Spleen (tissue), 11 donors: Measurements from ENCODE around the gene SIM2. TPM values are rescaled to one million over a fixed set of nuclear protein-coding genes. Genes with fewer than 3 reads are reported as not detected.

Experiments
- DNase-seq: peaks from one replicate; pipeline ENCODE4 v3.0.0-alpha.2; 2020
- H3K27ac ChIP-seq, 8 donors: fragments of 200-600 bp; sonication (generic) in 7 of 8; 1 replicate in 4 of 8; 2 replicates in 4 of 8; pipeline versions ENCODE4 v1.5.0 to v1.8.0; 2016 to 2021; ENCODE audit warnings: inconsistent platforms in 4 of 8, mild to moderate bottlenecking in 4 of 8, moderate library complexity in 1 of 8
- H3K27me3 ChIP-seq, 7 donors: fragments of 200-600 bp; sonication (generic) in 6 of 7; replicated peaks in 1 of 7; 1 replicate in 4 of 7; 2 replicates in 3 of 7; pipeline versions ENCODE4 v1.5.0 to v1.8.0; 2016 to 2021; ENCODE audit warnings: inconsistent platforms in 3 of 7, mild to moderate bottlenecking in 1 of 7
- H3K36me3 ChIP-seq, 6 donors: fragments of 200-600 bp; sonication (generic) in 5 of 6; 1 replicate in 4 of 6; 2 replicates in 2 of 6; pipeline versions ENCODE4 v1.5.0 to v1.8.0; 2016 to 2021; ENCODE audit warnings: inconsistent platforms in 2 of 6
- H3K4me1 ChIP-seq, 6 donors: fragments of 200-600 bp; sonication (generic) in 5 of 6; 1 replicate in 3 of 6; 2 replicates in 3 of 6; pipeline versions ENCODE4 v1.5.0 to v1.8.0; 2016 to 2021; ENCODE audit warnings: inconsistent platforms in 3 of 6
- H3K4me3 ChIP-seq, 8 donors: fragments of 200-600 bp; sonication (generic) in 7 of 8; 1 replicate in 4 of 8; 2 replicates in 4 of 8; pipeline versions ENCODE4 v1.5.0 to v1.8.0; 2016 to 2021; ENCODE audit warnings: inconsistent platforms in 4 of 8, mild to moderate bottlenecking in 4 of 8, moderate library complexity in 2 of 8
- H3K9me3 ChIP-seq, 8 donors: fragments of 200-600 bp; sonication (generic) in 7 of 8; 1 replicate in 4 of 8; 2 replicates in 4 of 8; pipeline versions ENCODE4 v1.5.0 to v1.8.0; 2016 to 2021; ENCODE audit warnings: inconsistent platforms in 4 of 8
- POLR2A ChIP-seq, 3 donors: fragments of 450-650 bp; IDR thresholded peaks; one replicate each; pipeline ENCODE4 v1.5.1; 2017; ENCODE audit warnings: antibody characterized with exemption in 3 of 3, mild to moderate bottlenecking in 1 of 3
- POLR2AphosphoS5 ChIP-seq, 3 donors: sonication (generic); formaldehyde crosslinking; IDR thresholded peaks; one replicate each; pipeline ENCODE4 v1.5.1; 2017; ENCODE audit warnings: antibody characterized with exemption in 3 of 3
- WGBS, 5 donors: extraction: QIAGEN DNeasy Blood & Tissue Kit in 3 of 5; methylation state at CpG; one replicate each; pipeline versions ENCODE4 v1.1.5 to v1.1.7; 2013 to 2018; 5-methylcytosine and 5-hydroxymethylcytosine counted together
- intact Hi-C: fragments of 100-400 bp; cut with DNase I; formaldehyde crosslinking; loops from one replicate; pipeline ENCODE4 v1.15.0; 2023; ENCODE audit warnings: low total_unique reads
- polyA plus RNA-seq, 3 donors: library from polyadenylated mRNA; stranded (reverse); fragments of 200-250 nt; gene quantifications; one replicate each; pipeline ENCODE4 v1.2.1, GENCODE V29; 2013
- total RNA-seq, 7 donors: library from RNA; depleted of rRNA in 3 of 7; stranded (reverse); fragments of >200 nt in 3 of 7; fragmentation: NEBNext Ultra II Directional in 4 of 7; extraction: Animal tissue kit (Norgen Biotek cat#: 25700) in 4 of 7; gene quantifications; one replicate each; pipeline versions ENCODE4 v1.1.0 to v1.2.1, GENCODE V29; 2016 to 2021
- TF ChIP-seq, protein P1 (sequence below), 11 experiments: fragments of 200-600 bp in 7 of 11; fragments of 450-650 bp in 4 of 11; sonication (generic) in 4 of 11; IDR thresholded peaks in 8 of 11; conservative IDR thresholded peaks in 3 of 11; 1 replicate in 7 of 11; 2 replicates in 4 of 11; pipeline versions ENCODE4 v1.4.0 to v1.8.0; 2016 to 2021; ENCODE audit warnings: antibody characterized with exemption in 11 of 11, inconsistent platforms in 4 of 11, mild to moderate bottlenecking in 1 of 11
- donor health status: healthy with polysubstance abuse.
- donor health status: DM: no; HTN: no; CAD: no; lungs with moderate emphysema.
- donor health status: DM: no; HTN: no; CAD: no.
- donor health status: Bipolar disorder and iron deficiency.
- donor health status: healthy.
- donor health status: DM: no; HTN: no; CAD: no.
- donor health status: DM: yes; HTN: yes; CAD: no.

Gene SIM2
- total and polyA plus RNA-seq, 10 donors = not detected

DNA sequence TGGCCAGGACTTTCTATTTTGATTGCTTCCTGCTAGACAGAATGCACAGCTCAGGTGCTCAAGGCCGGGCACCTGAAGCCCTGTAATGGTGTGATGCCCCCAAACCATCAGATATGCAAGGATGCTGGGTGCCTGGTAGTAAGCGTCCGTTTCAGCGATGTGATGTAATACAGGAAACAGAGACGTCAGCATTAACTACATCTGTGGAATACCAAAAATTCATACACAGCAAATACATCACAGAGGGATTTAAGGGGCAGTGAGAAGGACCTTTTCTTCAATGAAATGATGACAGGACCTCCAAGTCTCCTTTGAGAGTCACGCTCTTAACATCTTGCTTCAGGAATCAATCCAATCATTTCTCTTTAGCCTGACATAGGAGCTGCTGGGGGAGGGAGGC, 64.4 kb downstream of the SIM2 start:
- peaks cover 0 to 38% (median 0%) of the 10 kb centered on the region in 6 donors for H3K36me3 ChIP-seq
- WGBS, 5 donors = 70 to 83% (median 79%) methylated on average over 6 of the region's 6 CpGs
- intact Hi-C loops = no loop called here
- H3K27me3 ChIP-seq = no peaks in the 10 kb centered on the region
- no peaks in the 10 kb centered on the region for H3K4me1 ChIP-seq
- no peak for DNase-seq
- no peak overlapping the region for H3K4me3 ChIP-seq
- TF ChIP-seq POLR2AphosphoS5 (IDR thresholded peaks at IDR 0.05) (no peak), POLR2A (IDR thresholded peaks at IDR 0.05) (no peak)
- TF ChIP-seq, protein P1, sequence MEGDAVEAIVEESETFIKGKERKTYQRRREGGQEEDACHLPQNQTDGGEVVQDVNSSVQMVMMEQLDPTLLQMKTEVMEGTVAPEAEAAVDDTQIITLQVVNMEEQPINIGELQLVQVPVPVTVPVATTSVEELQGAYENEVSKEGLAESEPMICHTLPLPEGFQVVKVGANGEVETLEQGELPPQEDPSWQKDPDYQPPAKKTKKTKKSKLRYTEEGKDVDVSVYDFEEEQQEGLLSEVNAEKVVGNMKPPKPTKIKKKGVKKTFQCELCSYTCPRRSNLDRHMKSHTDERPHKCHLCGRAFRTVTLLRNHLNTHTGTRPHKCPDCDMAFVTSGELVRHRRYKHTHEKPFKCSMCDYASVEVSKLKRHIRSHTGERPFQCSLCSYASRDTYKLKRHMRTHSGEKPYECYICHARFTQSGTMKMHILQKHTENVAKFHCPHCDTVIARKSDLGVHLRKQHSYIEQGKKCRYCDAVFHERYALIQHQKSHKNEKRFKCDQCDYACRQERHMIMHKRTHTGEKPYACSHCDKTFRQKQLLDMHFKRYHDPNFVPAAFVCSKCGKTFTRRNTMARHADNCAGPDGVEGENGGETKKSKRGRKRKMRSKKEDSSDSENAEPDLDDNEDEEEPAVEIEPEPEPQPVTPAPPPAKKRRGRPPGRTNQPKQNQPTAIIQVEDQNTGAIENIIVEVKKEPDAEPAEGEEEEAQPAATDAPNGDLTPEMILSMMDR (IDR thresholded peaks at IDR 0.05 in 8 of 11, conservative IDR thresholded peaks at IDR 0.05 in 3 of 11) = no peak
- H3K27ac ChIP-seq = no peak overlapping the region
- H3K9me3 ChIP-seq = no peaks in the 10 kb centered on the region

DNA sequence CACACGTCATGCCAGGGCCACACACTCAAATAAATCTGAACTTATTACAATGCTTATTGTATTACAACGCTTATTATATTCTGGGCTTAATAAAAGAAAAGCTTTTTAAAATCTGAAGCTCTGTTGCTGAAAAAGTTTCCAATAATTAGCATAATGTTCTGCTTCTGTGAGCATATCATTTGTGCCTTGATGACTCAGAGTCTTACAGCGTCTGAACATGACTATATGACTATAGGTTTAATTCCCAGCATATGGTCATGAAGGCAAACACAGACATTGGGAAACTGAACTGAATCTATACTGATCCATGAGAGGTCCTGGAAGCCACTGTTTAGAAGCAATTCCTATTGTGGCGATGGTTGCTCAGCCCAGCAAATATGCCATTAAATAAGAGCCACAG, 66.3 kb downstream of the SIM2 start:
- peaks cover 0 to 26% (median 0%) of the 10 kb centered on the region in 6 donors for H3K36me3 ChIP-seq
- TF ChIP-seq POLR2AphosphoS5 (IDR thresholded peaks at IDR 0.05) (no peak), POLR2A (IDR thresholded peaks at IDR 0.05) (no peak)
- TF ChIP-seq, protein P1 (IDR thresholded peaks at IDR 0.05 in 8 of 11, conservative IDR thresholded peaks at IDR 0.05 in 3 of 11) = no peak
- H3K27me3 ChIP-seq = no peaks in the 10 kb centered on the region
- H3K27ac ChIP-seq = no peak overlapping the region
- no peak for DNase-seq
- H3K9me3 ChIP-seq = no peaks in the 10 kb centered on the region
- intact Hi-C loops = no loop called here
- no peak overlapping the region for H3K4me3 ChIP-seq
- H3K4me1 ChIP-seq = no peaks in the 10 kb centered on the region
- WGBS, 5 donors = 75 to 97% (median 93%) methylated on average over 4 of the region's 4 CpGs

GRCh38 chr21:36766511-36766910, 67.6 kb downstream of the SIM2 start:
- no peak overlapping the region for H3K27ac ChIP-seq
- H3K36me3 ChIP-seq = peaks cover 0 to 23% (median 0%) of the 10 kb centered on the region in 6 donors
- no peaks in the 10 kb centered on the region for H3K9me3 ChIP-seq
- H3K4me3 ChIP-seq = no peak overlapping the region
- no peaks in the 10 kb centered on the region for H3K27me3 ChIP-seq
- DNase-seq = no peak
- WGBS, 5 donors = 87 to 93% (median 89%) methylated on average over 6 of the region's 6 CpGs
- TF ChIP-seq, protein P1 (IDR thresholded peaks at IDR 0.05 in 8 of 11, conservative IDR thresholded peaks at IDR 0.05 in 3 of 11) = no peak
- TF ChIP-seq POLR2AphosphoS5 (IDR thresholded peaks at IDR 0.05) (no peak), POLR2A (IDR thresholded peaks at IDR 0.05) (no peak)
- H3K4me1 ChIP-seq = no peaks in the 10 kb centered on the region
- intact Hi-C loops = no loop called here

- Histone ChIP-seq H3K4me3 (no peak overlapping the region), H3K36me3 (peaks cover 0 to 19% (median 0%) of the 10 kb centered on the region in 6 donors), H3K27me3 (no peaks in the 10 kb centered on the region), H3K9me3 (no peaks in the 10 kb centered on the region), H3K27ac (no peak overlapping the region), H3K4me1 (no peaks in the 10 kb centered on the region)
- intact Hi-C loops = no loop called here
- no peak for DNase-seq
- 89 to 97% (median 95%) methylated on average over 11 of the region's 11 CpGs for WGBS, 5 donors
- no peak for TF ChIP-seq POLR2AphosphoS5 (IDR thresholded peaks at IDR 0.05)
- TF ChIP-seq, protein P1 (IDR thresholded peaks at IDR 0.05 in 8 of 11, conservative IDR thresholded peaks at IDR 0.05 in 3 of 11) = no peak
- TF ChIP-seq POLR2A (IDR thresholded peaks at IDR 0.05) = no peak
Observed at GRCh38 chr21:36767096-36767495, 68.2 kb downstream of the SIM2 start.
